IPS-18a (cell line): ENCODE data around the gene ACY1.

Source experiments
- H3K27ac ChIP-seq: one replicate; pipeline ENCODE4 v1.5.1; 2013; ENCODE audit warnings: low read length
- H3K27me3 ChIP-seq: one replicate; pipeline ENCODE4 v1.6.1; 2013; ENCODE audit warnings: mild to moderate bottlenecking, low read length; ENCODE audit not compliant: control insufficient read depth, insufficient read depth
- H3K36me3 ChIP-seq: one replicate; pipeline ENCODE4 v1.6.1; 2013; ENCODE audit warnings: low read depth, low read length; ENCODE audit not compliant: control insufficient read depth
- H3K4me1 ChIP-seq: one replicate; pipeline ENCODE4 v1.6.1; 2013; ENCODE audit warnings: low read depth, low read length; ENCODE audit not compliant: control insufficient read depth
- H3K4me3 ChIP-seq: one replicate; pipeline ENCODE4 v1.5.1; 2013; ENCODE audit warnings: low read length
- H3K9ac ChIP-seq: one replicate; pipeline ENCODE4 v1.6.1; 2013; ENCODE audit warnings: mild to moderate bottlenecking, low read length, moderate library complexity
- H3K9me3 ChIP-seq: one replicate; pipeline ENCODE4 v1.6.1; 2013; ENCODE audit warnings: low read depth, low read length; ENCODE audit not compliant: control insufficient read depth

The ACY1 gene

GRCh38 chr3:52005571-52005986 is 22.2 kb downstream of the ACY1 start:
- H3K36me3 ChIP-seq: no peaks in the 10 kb centered on the region
- peak overlapping the region; percentile 10 for H3K9ac ChIP-seq
- H3K4me3 ChIP-seq: peak overlapping the region; percentile 38
- H3K27ac ChIP-seq: peak overlapping the region; percentile 37
- no peaks in the 10 kb centered on the region for H3K9me3 ChIP-seq
- H3K27me3 ChIP-seq: no peaks in the 10 kb centered on the region
- peaks cover 50% of the 10 kb centered on the region for H3K4me1 ChIP-seq

GRCh38 chr3:52006017-52006819 is 22.9 kb downstream of the ACY1 start:
- H3K36me3 ChIP-seq: no peaks in the 10 kb centered on the region
- no peaks in the 10 kb centered on the region for H3K9me3 ChIP-seq
- peak overlapping the region; percentile 10 for H3K9ac ChIP-seq
- H3K4me1 ChIP-seq: peaks cover 50% of the 10 kb centered on the region
- peak overlapping the region; percentile 38 for H3K4me3 ChIP-seq
- H3K27me3 ChIP-seq: no peaks in the 10 kb centered on the region
- H3K27ac ChIP-seq: peak overlapping the region; percentile 37

- Histone ChIP-seq H3K36me3 (no peaks in the 10 kb centered on the region), H3K4me3 (no peak overlapping the region), H3K9me3 (no peaks in the 10 kb centered on the region), H3K27ac (no peak overlapping the region), H3K27me3 (no peaks in the 10 kb centered on the region), H3K9ac (no peak overlapping the region), H3K4me1 (peaks cover 48% of the 10 kb centered on the region)
Measured at GRCh38 chr3:52006820-52007133, 23.4 kb downstream of the ACY1 start.

- Histone ChIP-seq H3K9ac (no peak overlapping the region), H3K9me3 (no peaks in the 10 kb centered on the region), H3K4me1 (peaks cover 43% of the 10 kb centered on the region), H3K36me3 (no peaks in the 10 kb centered on the region), H3K27me3 (no peaks in the 10 kb centered on the region), H3K4me3 (no peak overlapping the region), H3K27ac (no peak overlapping the region)
Measured at GRCh38 chr3:52007291-52007690, 24.0 kb downstream of the ACY1 start.

GRCh38 chr3:52010431-52010830 is 27.1 kb downstream of the ACY1 start:
- no peak overlapping the region for H3K27ac ChIP-seq
- no peak overlapping the region for H3K4me3 ChIP-seq
- no peaks in the 10 kb centered on the region for H3K27me3 ChIP-seq
- H3K4me1 ChIP-seq: peaks cover 17% of the 10 kb centered on the region
- no peaks in the 10 kb centered on the region for H3K9me3 ChIP-seq
- H3K36me3 ChIP-seq: no peaks in the 10 kb centered on the region
- no peak overlapping the region for H3K9ac ChIP-seq

- no peak overlapping the region for H3K9ac ChIP-seq
- H3K36me3 ChIP-seq: no peaks in the 10 kb centered on the region
- H3K4me1 ChIP-seq: peaks cover under 1% of the 10 kb centered on the region
- H3K27me3 ChIP-seq: no peaks in the 10 kb centered on the region
- H3K27ac ChIP-seq: no peak overlapping the region
- H3K4me3 ChIP-seq: no peak overlapping the region
- no peaks in the 10 kb centered on the region for H3K9me3 ChIP-seq
Measured at GRCh38 chr3:52012699-52013098, 29.4 kb downstream of the ACY1 start.

- no peaks in the 10 kb centered on the region for H3K9me3 ChIP-seq
- H3K27me3 ChIP-seq: no peaks in the 10 kb centered on the region
- H3K9ac ChIP-seq: no peak overlapping the region
- no peaks in the 10 kb centered on the region for H3K4me1 ChIP-seq
- H3K4me3 ChIP-seq: no peak overlapping the region
- H3K36me3 ChIP-seq: no peaks in the 10 kb centered on the region
- H3K27ac ChIP-seq: no peak overlapping the region
Measured at GRCh38 chr3:52013802-52014598, 30.7 kb downstream of the ACY1 start.

GRCh38 chr3:52014613-52015012 is 31.3 kb downstream of the ACY1 start:
- no peak overlapping the region for H3K9ac ChIP-seq
- no peak overlapping the region for H3K27ac ChIP-seq
- H3K4me1 ChIP-seq: no peaks in the 10 kb centered on the region
- no peak overlapping the region for H3K4me3 ChIP-seq
- H3K36me3 ChIP-seq: no peaks in the 10 kb centered on the region
- H3K27me3 ChIP-seq: no peaks in the 10 kb centered on the region
- H3K9me3 ChIP-seq: no peaks in the 10 kb centered on the region

GRCh38 chr3:52015438-52016228 is 32.3 kb downstream of the ACY1 start:
- no peaks in the 10 kb centered on the region for H3K27me3 ChIP-seq
- no peaks in the 10 kb centered on the region for H3K36me3 ChIP-seq
- no peaks in the 10 kb centered on the region for H3K9me3 ChIP-seq
- H3K9ac ChIP-seq: no peak overlapping the region
- H3K27ac ChIP-seq: no peak overlapping the region
- no peaks in the 10 kb centered on the region for H3K4me1 ChIP-seq
- H3K4me3 ChIP-seq: no peak overlapping the region

GRCh38 chr3:52017586-52017985 is 34.3 kb downstream of the ACY1 start:
- Histone ChIP-seq H3K4me3 (no peak overlapping the region), H3K4me1 (no peaks in the 10 kb centered on the region), H3K36me3 (no peaks in the 10 kb centered on the region), H3K27ac (no peak overlapping the region), H3K27me3 (no peaks in the 10 kb centered on the region), H3K9ac (no peak overlapping the region), H3K9me3 (no peaks in the 10 kb centered on the region)

- Histone ChIP-seq H3K9me3 (no peaks in the 10 kb centered on the region), H3K27me3 (no peaks in the 10 kb centered on the region), H3K9ac (no peak overlapping the region), H3K4me1 (no peaks in the 10 kb centered on the region), H3K4me3 (no peak overlapping the region), H3K27ac (no peak overlapping the region), H3K36me3 (no peaks in the 10 kb centered on the region)
Measured at GRCh38 chr3:52018319-52019000, 35.1 kb downstream of the ACY1 start.
